ENCODE measurements around the gene DNM3.
"Not testable (repeated sequence)": the region's sequence is repeated elsewhere in the genome, so short reads cannot be mapped to it uniquely, and the experiment has no call there.

Gene DNM3

DNA sequence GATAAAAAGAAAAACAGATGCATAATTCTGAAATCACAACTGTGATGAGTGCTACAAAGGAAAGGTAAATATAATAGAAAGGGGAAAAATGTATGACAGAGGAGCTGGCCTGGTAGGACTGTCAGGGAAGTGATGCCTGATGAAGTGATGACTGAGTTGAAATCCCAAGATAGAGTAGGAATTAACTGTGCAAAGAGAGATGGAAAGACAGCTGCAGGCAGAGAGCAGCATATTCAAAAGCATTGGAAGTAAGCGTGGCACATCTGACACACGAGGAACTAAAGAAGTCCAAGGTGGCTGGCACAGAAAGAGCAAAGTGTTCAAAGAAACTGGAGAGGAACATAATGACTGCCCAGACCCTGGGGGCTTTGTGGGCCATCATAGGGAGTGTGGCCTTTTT lies 457.6 kb downstream of the DNM3 start:
- in situ Hi-C loops (cut with MboI; ENCODE audit: low sequenced_read_pairs): no loop called here

DNA sequence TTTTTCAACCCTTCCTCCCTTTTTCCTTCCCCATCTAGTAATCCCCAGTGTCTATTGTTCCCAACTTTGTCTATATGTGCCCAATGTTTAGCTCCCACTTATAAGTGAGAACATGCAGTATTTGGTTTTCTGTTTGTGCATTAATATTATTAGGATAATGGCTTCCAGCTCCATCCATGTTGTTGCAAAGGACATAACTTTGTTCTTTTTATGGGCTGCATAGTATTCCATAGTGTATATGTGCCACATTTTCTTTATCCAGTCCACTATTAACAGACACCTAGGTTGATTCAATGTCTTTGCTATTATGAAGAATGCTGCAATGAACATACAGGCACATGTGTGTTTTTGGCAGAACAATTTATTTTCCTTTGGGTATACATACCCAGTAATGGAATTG lies 458.2 kb downstream of the DNM3 start:
- in situ Hi-C loops (cut with MboI; ENCODE audit: low sequenced_read_pairs): no loop called here

DNA sequence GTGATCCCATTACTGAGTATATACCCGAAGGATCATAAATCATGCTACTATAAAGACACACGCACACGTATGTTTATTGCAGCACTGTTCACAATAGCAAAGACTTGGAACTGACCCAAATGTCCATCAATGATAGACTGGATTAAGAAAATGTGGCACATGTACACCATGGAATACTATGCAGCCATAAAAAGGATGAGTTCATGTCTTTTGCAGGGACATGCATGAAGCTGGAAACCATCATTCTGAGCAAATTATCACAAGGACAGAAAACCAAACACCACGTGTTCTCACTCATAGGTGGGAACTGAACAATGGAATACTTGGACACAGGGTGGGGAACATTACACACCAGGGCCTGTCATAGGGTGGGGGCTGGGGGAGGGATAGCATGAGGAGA lies 466.2 kb downstream of the DNM3 start:
- in situ Hi-C loops (cut with MboI; ENCODE audit: low sequenced_read_pairs): not testable (repeated sequence)

DNA sequence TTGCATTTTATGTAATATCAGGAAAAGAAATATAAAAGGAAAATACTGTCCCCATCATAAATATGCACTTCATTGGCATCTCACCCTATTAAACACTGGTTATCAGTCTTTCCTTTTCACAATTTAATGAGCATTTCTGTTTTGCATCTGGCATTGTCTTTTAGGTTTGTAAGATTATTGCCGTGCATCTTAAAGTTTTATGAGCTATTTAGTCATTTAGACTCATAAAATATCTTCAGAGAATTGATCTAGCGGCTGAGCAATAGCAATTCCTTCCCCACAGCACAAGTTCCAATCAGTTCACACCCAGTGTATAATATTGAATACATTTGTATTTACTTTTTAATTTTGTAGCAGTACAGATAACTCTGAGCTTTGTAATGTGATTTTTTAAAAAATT lies 466.8 kb downstream of the DNM3 start:
- in situ Hi-C loops (cut with MboI; ENCODE audit: low sequenced_read_pairs): no loop called here

DNA sequence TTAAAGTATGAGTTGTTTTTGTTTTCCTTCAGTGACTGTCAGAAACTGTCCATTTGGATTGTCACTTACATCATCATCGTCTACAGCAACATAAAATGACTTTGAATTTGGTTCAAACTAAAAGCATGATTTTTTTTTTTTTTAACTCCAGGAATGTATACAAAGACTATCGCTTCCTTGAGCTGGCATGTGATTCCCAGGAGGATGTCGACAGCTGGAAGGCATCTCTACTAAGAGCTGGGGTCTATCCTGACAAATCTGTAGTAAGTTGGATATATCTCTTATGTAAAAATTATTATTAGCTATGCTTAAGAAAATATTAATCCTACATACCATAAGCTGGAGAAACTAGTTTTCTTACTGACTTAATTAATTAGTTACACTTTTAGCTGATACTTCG lies 467.3 kb downstream of the DNM3 start:
- in situ Hi-C loops (cut with MboI; ENCODE audit: low sequenced_read_pairs): no loop called here

DNA sequence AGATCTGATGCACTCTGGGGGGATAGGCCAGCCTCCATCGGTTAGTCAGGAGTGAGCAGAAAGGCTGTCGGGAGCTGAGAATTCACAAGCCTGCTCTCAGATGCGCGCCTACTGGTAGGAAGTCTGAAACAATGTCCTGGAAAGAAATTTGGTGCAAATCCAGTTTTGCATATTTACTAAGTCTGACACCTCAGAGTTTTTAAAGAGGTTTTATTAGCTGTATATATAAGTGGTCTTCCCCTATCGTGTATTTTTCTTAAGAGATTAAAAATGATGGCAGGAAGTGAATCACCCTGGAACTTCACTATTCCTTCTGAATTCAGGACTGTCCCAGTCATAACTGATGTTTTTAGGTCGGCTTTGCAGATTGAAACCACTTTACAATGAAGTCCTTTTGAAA lies 479.4 kb downstream of the DNM3 start:
- in situ Hi-C loops (cut with MboI; ENCODE audit: low sequenced_read_pairs): no loop called here

DNA sequence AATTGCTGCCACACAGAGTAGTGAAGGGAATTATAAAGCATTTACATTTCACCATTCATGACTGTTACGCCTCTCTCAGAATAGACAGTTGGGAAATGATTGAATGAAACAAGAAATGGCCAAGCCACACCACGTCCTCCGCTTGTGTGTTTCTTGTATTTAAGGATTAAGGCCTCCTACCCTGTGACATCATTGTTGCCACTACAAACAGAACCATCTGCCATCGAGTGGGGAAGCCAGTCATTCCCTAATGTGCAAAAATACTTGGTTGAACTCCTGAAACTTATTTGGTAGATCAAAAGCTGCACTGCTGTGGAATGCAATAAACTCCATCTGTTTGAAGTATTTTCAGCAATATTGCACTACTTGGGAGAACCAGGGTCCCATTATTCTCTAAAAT lies 480.2 kb downstream of the DNM3 start:
- in situ Hi-C loops (cut with MboI; ENCODE audit: low sequenced_read_pairs): no loop called here

DNA sequence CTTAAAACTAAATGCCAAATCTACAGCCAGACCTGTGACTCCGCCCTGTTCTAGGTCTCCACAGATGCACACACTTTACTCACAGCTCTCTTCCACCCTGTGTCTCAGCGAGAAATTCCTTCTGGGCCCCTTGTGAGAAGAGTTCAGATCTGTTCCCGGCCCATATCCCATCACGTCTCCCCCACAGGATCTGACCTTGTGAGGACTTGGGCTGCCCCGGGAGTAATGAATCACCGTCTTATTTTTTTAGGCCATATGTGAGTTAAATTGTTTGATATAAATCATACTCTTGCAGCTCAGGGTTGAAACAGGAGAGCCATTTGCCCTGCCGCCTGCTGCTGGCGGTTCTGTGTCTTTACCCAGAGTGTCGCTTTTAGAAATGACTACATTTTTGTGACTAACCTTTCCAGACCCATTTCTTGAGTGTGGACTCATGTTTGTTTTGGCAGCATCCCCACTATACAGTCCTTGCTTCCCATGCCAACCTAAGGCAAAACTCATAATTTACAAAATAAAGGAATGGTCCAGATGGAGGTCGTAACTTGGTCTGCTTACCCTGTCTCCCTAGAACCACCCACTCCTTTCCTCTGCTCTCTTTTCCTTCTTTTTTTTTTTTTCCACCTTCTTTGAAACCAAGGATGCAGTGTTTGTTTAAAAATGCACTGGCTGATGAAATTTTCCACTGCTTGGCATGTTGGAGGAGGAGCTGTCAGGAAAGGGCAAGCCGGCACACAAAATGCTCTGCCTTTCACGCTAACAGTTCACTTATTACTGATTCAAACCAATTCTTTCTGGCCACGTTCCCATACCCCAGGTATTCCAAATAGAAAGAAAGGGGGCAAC lies 481.1 kb downstream of the DNM3 start:
- in situ Hi-C loops (cut with MboI; ENCODE audit: low sequenced_read_pairs): no loop called here

DNA sequence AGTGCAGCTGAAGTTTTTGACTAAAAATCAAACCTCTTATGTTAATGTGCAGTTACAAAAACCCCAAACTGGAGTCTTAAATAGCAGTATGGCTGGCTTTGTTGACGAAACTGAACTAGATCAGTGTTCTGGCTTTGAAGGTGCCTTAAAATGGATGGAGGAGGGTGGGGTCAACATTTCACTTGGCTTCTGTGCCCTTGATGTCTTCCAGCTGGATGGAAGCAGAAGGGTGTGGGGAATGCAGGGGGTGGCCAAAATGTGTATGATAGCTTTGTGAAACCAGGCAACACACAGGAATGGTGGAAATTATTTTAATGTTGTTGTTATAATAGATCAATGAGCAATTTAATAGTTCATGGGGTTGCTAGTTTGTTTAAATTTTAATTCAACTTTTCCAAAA lies 482.4 kb downstream of the DNM3 start:
- in situ Hi-C loops (cut with MboI; ENCODE audit: low sequenced_read_pairs): no loop called here

DNA sequence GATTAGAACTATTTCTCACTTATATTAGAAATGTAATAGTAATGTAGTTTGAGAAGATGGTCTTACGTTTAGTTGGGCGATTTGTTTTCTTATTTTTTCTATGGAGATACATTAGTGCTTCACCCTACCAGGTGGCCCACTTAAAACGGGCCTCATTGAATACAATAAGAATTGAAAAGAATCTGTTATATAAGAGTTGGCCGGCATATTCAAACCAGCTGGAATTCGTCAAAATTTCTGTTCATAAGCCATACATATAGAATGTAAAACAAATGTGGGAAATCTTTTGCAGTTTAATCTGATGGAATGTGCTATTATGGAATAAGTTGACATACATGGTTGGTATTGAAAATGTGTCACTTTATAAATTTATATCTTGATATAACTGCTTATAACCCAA lies 482.8 kb downstream of the DNM3 start:
- in situ Hi-C loops (cut with MboI; ENCODE audit: low sequenced_read_pairs): no loop called here

DNA sequence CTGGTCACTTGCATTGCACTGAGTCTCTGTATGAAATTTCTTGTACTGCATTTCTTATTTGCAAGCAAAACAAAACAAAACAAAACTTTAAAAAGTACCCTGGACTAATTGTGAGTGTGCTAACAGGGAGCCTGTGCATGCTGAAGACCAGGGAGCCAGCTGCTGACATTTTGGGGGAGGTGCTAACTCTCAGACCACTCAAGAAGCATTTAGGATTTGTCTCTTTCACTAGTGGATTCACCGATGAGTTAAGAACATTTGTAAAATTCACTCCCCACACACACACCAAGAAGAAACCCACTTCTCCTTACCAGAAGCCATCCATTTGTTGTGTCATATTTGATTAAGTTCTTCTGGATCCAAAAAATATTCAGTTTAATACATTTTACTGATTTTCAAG lies 483.5 kb downstream of the DNM3 start:
- in situ Hi-C loops (cut with MboI; ENCODE audit: low sequenced_read_pairs): no loop called here

DNA sequence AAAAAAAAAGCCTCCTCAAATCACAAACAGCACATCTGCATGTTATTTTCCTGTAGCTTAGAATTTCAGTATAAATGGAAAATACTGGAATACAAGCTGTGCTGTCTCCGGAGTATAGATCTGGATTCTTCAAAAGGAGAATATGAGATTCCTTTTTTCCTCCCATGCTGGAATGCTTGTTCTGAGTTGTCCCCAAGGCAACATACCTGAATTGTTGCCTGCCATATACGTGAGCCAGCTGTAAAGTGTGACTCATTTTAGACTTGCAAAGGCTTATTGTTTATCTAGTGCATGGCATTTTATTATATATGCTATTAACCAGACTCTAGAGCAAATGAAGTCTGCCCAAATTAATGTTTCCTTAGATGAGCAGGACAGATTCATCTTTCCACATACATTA lies 484.2 kb downstream of the DNM3 start:
- in situ Hi-C loops (cut with MboI; ENCODE audit: low sequenced_read_pairs): no loop called here

DNA sequence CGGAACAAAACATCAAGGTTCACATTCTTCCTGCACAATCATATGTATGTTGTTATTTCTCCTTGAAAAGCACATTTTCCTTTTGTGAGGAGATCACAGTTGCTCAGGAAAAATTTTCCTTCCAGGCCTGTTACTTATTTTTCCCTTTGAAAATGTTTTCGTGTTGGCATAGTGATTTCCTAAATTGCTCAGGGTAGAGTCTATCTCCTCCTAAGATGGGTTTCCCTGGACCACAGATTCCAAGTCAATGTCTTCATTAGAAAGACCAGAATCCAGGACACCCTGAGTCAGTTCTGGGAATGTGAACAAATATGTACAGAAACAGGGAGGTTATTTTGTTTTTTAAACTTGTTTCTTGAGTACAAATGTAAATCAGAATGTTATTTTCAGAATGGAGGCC lies 484.8 kb downstream of the DNM3 start:
- in situ Hi-C loops (cut with MboI; ENCODE audit: low sequenced_read_pairs): no loop called here

DNA sequence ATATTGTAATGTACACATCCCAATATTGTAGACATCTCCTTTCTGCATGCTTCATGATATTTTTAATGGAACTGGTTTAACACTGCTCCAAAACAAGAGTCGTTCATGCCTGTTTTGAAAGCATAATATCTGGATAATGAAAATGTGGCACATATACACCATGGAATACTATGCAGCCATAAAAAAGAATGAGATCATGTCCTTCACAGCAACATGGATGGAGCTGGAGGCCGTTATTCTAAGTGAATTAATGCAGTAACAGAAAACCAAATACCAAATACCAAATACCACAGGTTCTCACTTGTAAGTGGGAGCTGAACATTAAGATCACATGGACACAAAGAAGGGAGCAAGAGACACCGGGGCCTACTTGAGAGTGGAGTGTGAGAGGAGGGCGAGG lies 487.0 kb downstream of the DNM3 start:
- in situ Hi-C loops (cut with MboI; ENCODE audit: low sequenced_read_pairs): no loop called here

DNA sequence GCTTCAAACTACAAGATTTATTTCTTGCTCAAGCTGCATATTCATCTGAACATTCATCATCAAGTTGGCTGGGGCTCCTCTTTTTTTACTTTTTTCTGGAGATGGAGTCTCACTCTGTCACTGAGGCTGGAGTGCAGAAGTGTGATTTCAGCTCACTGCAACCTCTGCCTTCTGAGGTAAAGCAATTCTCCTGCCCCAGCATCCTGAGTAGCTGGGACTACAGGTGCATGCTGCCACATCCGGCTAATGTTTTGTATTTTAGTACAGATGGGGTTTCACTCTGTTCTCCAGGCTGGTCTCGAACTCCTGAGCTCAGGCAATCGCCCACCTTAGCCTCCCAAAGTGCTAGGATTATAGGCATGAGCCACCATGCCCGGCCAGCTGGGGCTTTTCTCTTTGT lies 490.9 kb downstream of the DNM3 start:
- in situ Hi-C loops (cut with MboI; ENCODE audit: low sequenced_read_pairs): no loop called here

DNA sequence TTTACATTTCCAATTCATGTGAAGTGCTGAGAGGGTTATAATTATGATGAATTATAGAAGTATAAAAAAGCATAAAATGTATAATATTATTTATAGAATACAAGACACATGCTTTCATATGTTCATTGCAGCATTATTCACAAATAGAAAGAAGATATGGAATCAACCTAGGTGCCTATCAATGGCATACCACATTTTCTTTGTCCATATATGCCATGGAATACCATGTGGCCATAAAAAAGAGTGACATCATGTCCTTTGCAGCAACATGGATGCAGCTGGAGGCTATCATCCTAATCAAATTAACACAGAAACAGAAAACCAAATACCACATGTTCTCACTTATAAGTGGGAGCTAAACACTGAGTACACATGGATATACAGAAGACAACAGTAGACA lies 494.1 kb downstream of the DNM3 start:
- in situ Hi-C loops (cut with MboI; ENCODE audit: low sequenced_read_pairs): no loop called here

DNA sequence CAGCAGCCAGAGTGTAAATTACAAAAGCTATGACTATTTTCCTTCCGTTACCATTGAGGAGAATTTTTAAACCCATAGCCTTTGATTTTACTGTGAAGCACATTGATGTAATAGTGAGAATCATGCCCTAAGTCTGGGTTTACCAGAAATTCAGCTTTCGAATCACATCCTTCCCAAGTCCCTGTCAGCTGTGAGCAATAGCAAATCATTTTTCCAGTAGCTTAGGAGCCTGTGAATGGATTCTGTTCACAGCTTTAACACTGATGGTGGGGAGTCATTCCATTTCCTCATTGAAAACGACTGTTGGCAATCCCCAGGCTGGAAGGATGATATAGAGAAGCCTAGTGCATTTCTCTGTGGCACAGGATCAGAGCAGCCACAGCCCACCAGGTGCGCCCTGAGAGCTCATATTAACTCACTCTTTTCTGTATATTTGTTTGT lies 497.0 kb downstream of the DNM3 start:
- in situ Hi-C loops (cut with MboI; ENCODE audit: low sequenced_read_pairs): no loop called here

DNA sequence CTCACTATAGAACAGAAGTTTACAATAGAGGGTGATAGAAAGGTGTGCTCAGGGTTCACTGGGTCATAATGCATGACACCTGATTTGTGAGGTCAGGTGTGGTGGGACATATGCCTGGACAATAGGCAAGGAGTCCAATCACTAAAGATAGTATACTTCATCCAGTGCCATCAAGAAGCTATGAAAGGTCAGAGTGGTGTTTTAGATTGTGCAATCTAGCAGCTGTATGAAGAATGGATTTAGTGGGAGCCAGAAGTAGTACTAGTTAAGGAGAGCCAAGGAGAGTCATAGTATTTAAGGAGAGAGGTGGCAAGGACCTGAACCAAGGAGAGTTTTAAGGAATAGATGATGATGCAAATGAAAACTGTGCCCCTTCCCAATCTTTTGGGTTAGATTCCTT lies 498.5 kb downstream of the DNM3 start:
- in situ Hi-C loops (cut with MboI; ENCODE audit: low sequenced_read_pairs): no loop called here

DNA sequence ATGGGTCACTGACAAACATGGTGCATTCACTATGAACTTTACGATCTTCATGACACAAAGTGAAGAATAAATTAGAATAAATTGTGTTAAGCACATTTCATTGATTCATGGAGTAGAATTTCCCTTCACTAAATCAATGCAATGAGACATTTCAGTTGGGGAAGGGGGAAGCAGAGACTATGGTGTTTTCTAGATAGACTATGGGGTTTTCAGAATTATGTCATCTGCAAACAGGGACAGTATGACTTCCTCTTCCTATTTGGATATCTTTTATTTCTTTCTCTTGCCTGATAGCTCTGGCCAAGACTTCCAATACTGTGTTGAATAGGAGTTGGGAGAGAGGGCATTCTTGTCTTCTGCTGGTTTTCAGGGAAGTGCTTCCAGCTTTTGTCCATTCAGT lies 499.2 kb downstream of the DNM3 start:
- in situ Hi-C loops (cut with MboI; ENCODE audit: low sequenced_read_pairs): no loop called here

DNA sequence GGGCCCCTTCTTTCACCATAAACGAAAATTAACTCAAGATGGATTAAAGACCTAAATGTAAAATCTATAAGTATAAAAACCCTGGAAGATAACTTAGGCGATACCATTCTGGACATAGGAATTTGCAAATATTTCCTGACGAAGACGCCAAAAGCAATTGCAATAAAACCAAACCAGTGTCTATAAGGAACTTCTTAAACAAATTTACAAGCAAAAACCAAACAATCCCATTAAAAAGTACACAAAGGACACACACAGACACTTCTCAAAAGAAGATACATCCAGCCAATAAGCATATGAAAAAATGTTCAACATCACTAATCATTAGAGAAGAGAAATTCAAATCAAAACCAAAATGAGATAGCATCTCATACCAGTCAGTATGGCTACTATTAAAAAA lies 500.4 kb downstream of the DNM3 start:
- in situ Hi-C loops (cut with MboI; ENCODE audit: low sequenced_read_pairs): no loop called here

DNA sequence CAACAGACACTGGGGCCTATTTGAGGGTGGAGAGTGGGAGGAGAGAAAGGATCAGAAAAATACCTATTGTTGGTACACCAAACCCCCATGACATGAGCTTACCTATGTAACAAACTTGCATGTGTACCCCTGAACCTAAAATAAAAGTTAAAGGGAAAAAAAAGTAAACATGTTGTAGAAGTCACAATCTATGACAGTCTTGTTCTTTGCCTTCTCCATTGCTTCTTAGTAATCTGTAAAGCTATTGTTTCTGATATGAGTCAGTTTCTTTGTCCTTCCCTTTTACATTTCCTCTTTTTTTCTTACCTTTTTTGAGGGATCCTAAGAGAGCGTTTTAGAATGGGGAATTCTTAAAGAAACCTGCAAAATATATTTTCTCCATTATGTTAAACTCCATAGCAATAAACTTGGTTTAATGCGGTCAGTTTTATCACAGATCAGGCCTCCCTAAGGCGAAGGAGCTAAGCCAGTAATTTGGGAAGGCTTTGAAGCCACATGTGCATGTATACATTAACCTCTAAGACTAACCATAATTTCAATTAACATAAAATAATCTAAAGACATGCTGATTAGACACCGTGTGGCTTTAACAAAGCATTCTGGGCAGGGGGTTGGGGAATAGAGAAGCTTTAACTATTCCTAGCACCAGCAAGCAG lies 501.4 kb downstream of the DNM3 start:
- in situ Hi-C loops (cut with MboI; ENCODE audit: low sequenced_read_pairs): no loop called here

DNA sequence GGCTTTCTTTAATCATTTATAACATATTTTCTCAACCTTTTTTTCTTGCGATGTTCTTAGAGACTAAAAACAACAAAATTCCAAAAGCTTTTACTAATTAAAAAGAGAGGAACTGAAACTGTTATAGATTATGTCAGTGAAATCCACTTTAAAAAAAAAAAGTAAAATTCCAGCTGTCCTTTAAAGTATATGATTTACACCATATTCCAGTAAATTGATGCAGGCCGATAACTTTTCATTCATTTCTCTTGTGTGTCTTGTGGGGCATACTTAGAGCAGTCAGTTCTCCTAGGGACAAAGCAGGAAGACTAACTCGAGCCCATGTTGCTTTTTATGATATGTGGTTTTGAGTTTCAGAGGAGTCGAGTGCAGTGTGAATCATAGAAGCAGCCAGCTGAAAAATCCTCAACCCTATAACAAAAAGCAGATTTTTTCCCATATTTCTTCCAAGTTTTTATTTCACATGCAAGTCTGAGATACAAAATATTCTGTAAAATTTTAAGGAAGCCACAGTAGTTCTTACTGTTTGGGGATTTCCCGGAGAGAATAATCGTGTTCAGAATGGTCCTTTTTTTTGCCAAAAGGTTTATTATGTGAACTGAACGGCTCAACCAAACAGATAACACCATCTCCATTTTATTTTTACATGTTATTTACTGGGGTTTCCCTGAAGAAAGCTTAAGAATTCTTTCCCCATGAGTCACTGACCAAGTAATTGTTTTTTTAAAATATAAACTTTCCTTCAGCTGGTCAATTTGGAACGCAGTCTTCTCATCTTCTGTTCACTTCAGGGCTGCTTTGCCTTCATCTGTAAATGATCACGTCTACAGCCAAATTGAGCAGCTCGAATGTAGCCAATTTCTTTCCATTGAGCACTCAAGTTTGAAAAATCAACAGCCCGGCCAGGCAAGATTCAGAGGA lies 502.2 kb downstream of the DNM3 start:
- in situ Hi-C loops (cut with MboI; ENCODE audit: low sequenced_read_pairs): no loop called here
